KOPT-K1 (cell line): ENCODE data around the gene ABL2.
"Not testable (repeated sequence)": the region's sequence is repeated elsewhere in the genome, so short reads cannot be mapped to it uniquely, and the experiment has no call there.

Source experiments
- H3K27ac ChIP-seq: fragments of 200-600 bp; sonication (generic); 2 replicates; pipeline ENCODE4 v1.5.1; 2016; ENCODE audit warnings: antibody characterized with exemption, mild to moderate bottlenecking, low read depth, low read length; ENCODE audit not compliant: poor library complexity, severe bottlenecking
- H3K36me3 ChIP-seq: fragments of 200-600 bp; sonication (generic); 2 replicates; pipeline ENCODE4 v1.5.1; 2017; ENCODE audit warnings: antibody characterized with exemption, mild to moderate bottlenecking, low read length, moderate library complexity; ENCODE audit not compliant: insufficient read depth
- H3K9me3 ChIP-seq: fragments of 200-600 bp; sonication (generic); 2 replicates; pipeline ENCODE4 v1.5.1; 2017; ENCODE audit warnings: antibody characterized with exemption, low read length, mild to moderate bottlenecking; ENCODE audit not compliant: insufficient read depth, poor library complexity, severe bottlenecking

The ABL2 gene

GRCh38 chr1:179231923-179232322 lies 2.4 kb upstream of the ABL2 start:
- H3K27ac ChIP-seq = no peak overlapping the region
- H3K9me3 ChIP-seq = no peaks in the 10 kb centered on the region
- H3K36me3 ChIP-seq = no peaks in the 10 kb centered on the region

GRCh38 chr1:179230721-179231120 lies 1.2 kb upstream of the ABL2 start:
- no peaks in the 10 kb centered on the region for H3K9me3 ChIP-seq
- no peak overlapping the region for H3K27ac ChIP-seq
- no peaks in the 10 kb centered on the region for H3K36me3 ChIP-seq

GRCh38 chr1:179230251-179230650 lies 774 bp upstream of the ABL2 start:
- Histone ChIP-seq H3K27ac (no peak overlapping the region), H3K9me3 (no peaks in the 10 kb centered on the region), H3K36me3 (no peaks in the 10 kb centered on the region)

GRCh38 chr1:179228783-179229213 lies 679 bp downstream of the ABL2 start:
- Histone ChIP-seq H3K36me3 (no peaks in the 10 kb centered on the region), H3K27ac (peak overlapping the region; percentile 76), H3K9me3 (no peaks in the 10 kb centered on the region)

- Histone ChIP-seq H3K36me3 (no peaks in the 10 kb centered on the region), H3K9me3 (no peaks in the 10 kb centered on the region), H3K27ac (no peak overlapping the region)
These were observed 2.7 kb downstream of the ABL2 start for GRCh38 chr1:179226738-179227137.

GRCh38 chr1:179224466-179224865 lies 5.0 kb downstream of the ABL2 start:
- H3K36me3 ChIP-seq, H3K27ac ChIP-seq, H3K9me3 ChIP-seq: not testable (repeated sequence)

GRCh38 chr1:179221121-179221520 lies 8.4 kb downstream of the ABL2 start:
- peaks cover 17% of the 10 kb centered on the region; the same call in 1 of the 2 replicates for H3K36me3 ChIP-seq
- not testable (repeated sequence) for H3K9me3 ChIP-seq, H3K27ac ChIP-seq

GRCh38 chr1:179217943-179218507 lies 11.5 kb downstream of the ABL2 start:
- peaks cover 17% of the 10 kb centered on the region; the same call in 1 of the 2 replicates for H3K36me3 ChIP-seq
- no peak overlapping the region for H3K27ac ChIP-seq
- no peaks in the 10 kb centered on the region for H3K9me3 ChIP-seq

GRCh38 chr1:179213317-179213716 lies 16.2 kb downstream of the ABL2 start:
- H3K27ac ChIP-seq, H3K9me3 ChIP-seq, H3K36me3 ChIP-seq: not testable (repeated sequence)

GRCh38 chr1:179208681-179209477 lies 20.6 kb downstream of the ABL2 start:
- H3K27ac ChIP-seq = no peak overlapping the region
- no peaks in the 10 kb centered on the region for H3K36me3 ChIP-seq
- H3K9me3 ChIP-seq = no peaks in the 10 kb centered on the region

GRCh38 chr1:179206812-179207211 lies 22.7 kb downstream of the ABL2 start:
- no peaks in the 10 kb centered on the region for H3K36me3 ChIP-seq
- H3K9me3 ChIP-seq = no peaks in the 10 kb centered on the region
- H3K27ac ChIP-seq = no peak overlapping the region

- no peaks in the 10 kb centered on the region for H3K9me3 ChIP-seq
- no peak overlapping the region for H3K27ac ChIP-seq
- no peaks in the 10 kb centered on the region for H3K36me3 ChIP-seq
These were observed 24.2 kb downstream of the ABL2 start for GRCh38 chr1:179205284-179205683.

- Histone ChIP-seq H3K9me3 (no peaks in the 10 kb centered on the region), H3K27ac (no peak overlapping the region), H3K36me3 (no peaks in the 10 kb centered on the region)
These were observed 27.3 kb downstream of the ABL2 start for GRCh38 chr1:179202161-179202560.

- no peaks in the 10 kb centered on the region for H3K36me3 ChIP-seq
These were observed 28.9 kb downstream of the ABL2 start for GRCh38 chr1:179200586-179200985.

GRCh38 chr1:179197690-179198297 lies 31.7 kb downstream of the ABL2 start:
- Histone ChIP-seq H3K9me3 (no peaks in the 10 kb centered on the region), H3K27ac (no peak overlapping the region), H3K36me3 (no peaks in the 10 kb centered on the region)

More at GRCh38 chr1:179200586-179200985, 28.9 kb downstream of the ABL2 start:
- Histone ChIP-seq H3K9me3 (no peaks in the 10 kb centered on the region), H3K27ac (no peak overlapping the region)
